Naive B cell (primary cell): Measurements from ENCODE around the gene DAGLA. TPM values are rescaled to one million over a fixed set of nuclear protein-coding genes. Genes with fewer than 3 reads are reported as not detected.
A peak's percentile ranks its signal among the peaks of the same experiment; 100 is the strongest.

Experiments used
- ATAC-seq, 2 donors: fragments of 150-1000 bp; cut with Tn5 transposase; 2 replicates each; pipeline ENCODE4 v1.10.0; 2021; ENCODE audit warnings: low read depth in 2 of 2, mild to moderate bottlenecking in 2 of 2, moderate library complexity in 2 of 2
- DNase-seq: peaks from one replicate; pipeline ENCODE4 v3.0.0; 2022
- H3K27ac Mint-ChIP-seq, 6 donors: one replicate each; pipeline ENCODE4 v1.8.0; 2020 to 2022; ENCODE audit warnings: mild to moderate bottlenecking in 6 of 6, mixed read lengths in 6 of 6, moderate library complexity in 5 of 6, inconsistent platforms in 2 of 6
- H3K27me3 Mint-ChIP-seq, 3 donors: one replicate each; pipeline ENCODE4 v1.8.0; 2021 to 2022; ENCODE audit warnings: mixed read lengths in 3 of 3, mild to moderate bottlenecking in 1 of 3
- H3K36me3 Mint-ChIP-seq, 2 donors: one replicate each; pipeline ENCODE4 v1.8.0; 2020 to 2022; ENCODE audit warnings: mixed read lengths in 2 of 2, inconsistent platforms in 1 of 2, mild to moderate bottlenecking in 1 of 2
- H3K4me1 Mint-ChIP-seq, 3 donors: one replicate each; pipeline ENCODE4 v1.8.0; 2020 to 2022; ENCODE audit warnings: mixed read lengths in 3 of 3, inconsistent platforms in 1 of 3, mild to moderate bottlenecking in 1 of 3, moderate library complexity in 1 of 3
- H3K4me3 Mint-ChIP-seq, 8 donors: one replicate each; pipeline ENCODE4 v1.8.0; 2020 to 2022; ENCODE audit warnings: mild to moderate bottlenecking in 8 of 8, mixed read lengths in 8 of 8, moderate library complexity in 8 of 8, inconsistent platforms in 2 of 8
- H3K9me3 Mint-ChIP-seq, 7 donors: one replicate each; pipeline ENCODE4 v1.8.0; 2020 to 2022; ENCODE audit warnings: mixed read lengths in 7 of 7, mild to moderate bottlenecking in 5 of 7, inconsistent platforms in 2 of 7, moderate library complexity in 1 of 7
- polyA plus RNA-seq, 6 donors: library from polyadenylated mRNA; unstranded; fragments of 300-500 nt; fragmentation: Illumina TruSeq; gene quantifications; one replicate each; pipeline ENCODE4 v1.2.3, GENCODE V29; 2021; ENCODE audit warnings: low read depth in 6 of 6

DAGLA gene
- polyA plus RNA-seq, 6 donors from 2014 or later: not detected

- H3K9me3 Mint-ChIP-seq: no peaks in the 10 kb centered on the region
- peaks cover 10 to 40% (median 32%) of the 10 kb centered on the region in 3 donors for H3K27me3 Mint-ChIP-seq
- DNase-seq: no peak
- H3K27ac Mint-ChIP-seq: no peak overlapping the region
- peaks cover 13 to 20% (median 14%) of the 10 kb centered on the region in 3 donors for H3K4me1 Mint-ChIP-seq
- H3K36me3 Mint-ChIP-seq: no peaks in the 10 kb centered on the region
- peak overlapping the region in 1 of 8 donors; percentile 74 for H3K4me3 Mint-ChIP-seq
- no peak for ATAC-seq
Observed at GRCh38 chr11:61756147-61756451, 75.9 kb downstream of the DAGLA start.

DNA sequence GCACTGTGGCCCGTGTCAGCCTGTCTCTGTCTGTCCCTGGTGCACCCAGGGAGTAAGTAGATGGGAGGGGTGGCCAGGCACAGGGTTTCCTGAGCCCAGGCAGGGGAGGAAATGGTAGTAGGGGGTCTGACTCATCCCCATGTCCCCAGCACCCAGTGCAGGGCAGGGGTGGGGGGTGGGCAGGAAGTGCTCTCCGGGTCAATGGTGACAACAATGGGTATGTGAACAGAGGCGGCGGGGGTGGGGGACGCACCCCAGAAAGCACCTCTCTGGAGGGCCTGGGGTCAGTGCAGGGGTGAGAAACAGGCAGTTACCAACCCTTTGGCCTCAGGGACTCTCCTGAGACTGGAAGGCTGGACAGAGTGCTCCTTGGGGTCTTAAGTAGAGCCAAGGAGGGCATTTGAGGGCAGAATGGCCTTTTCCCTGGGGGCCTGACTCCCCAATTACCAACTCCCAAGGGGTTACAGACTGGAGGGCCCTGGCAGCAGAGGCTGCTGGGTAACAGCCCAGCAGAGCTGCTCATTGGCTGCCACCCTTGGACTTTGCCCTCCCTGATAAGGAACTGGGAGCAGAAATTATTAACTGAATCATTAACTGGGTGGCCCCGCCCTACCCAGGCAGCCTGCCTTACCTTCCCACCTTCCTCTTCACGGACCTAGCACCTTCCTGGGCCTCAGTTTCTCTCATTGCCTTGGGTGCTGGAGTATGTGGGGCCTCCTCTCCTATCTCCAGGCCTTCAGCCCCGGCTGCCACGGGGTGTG lies 76.4 kb downstream of the DAGLA start:
- ATAC-seq (no peak), DNase-seq (no peak)
- Mint-ChIP-seq H3K36me3 (no peaks in the 10 kb centered on the region), H3K9me3 (no peaks in the 10 kb centered on the region), H3K27me3 (peaks cover 7 to 38% (median 31%) of the 10 kb centered on the region in 3 donors), H3K4me1 (peaks cover 13 to 20% (median 14%) of the 10 kb centered on the region in 3 donors), H3K27ac (no peak overlapping the region), H3K4me3 (peak overlapping the region in 2 of 8 donors; percentile 23 to 74)

- Mint-ChIP-seq H3K9me3 (no peaks in the 10 kb centered on the region), H3K27me3 (peaks cover 7 to 41% (median 33%) of the 10 kb centered on the region in 3 donors), H3K27ac (no peak overlapping the region), H3K36me3 (no peaks in the 10 kb centered on the region), H3K4me1 (peaks cover 9 to 16% (median 14%) of the 10 kb centered on the region in 3 donors), H3K4me3 (peak overlapping the region in 1 of 8 donors; percentile 23)
- DNase-seq: no peak
- no peak for ATAC-seq
Observed at GRCh38 chr11:61757213-61757862, 77.1 kb downstream of the DAGLA start.

- H3K4me3 Mint-ChIP-seq: no peak overlapping the region
- H3K27ac Mint-ChIP-seq: no peak overlapping the region
- H3K9me3 Mint-ChIP-seq: no peaks in the 10 kb centered on the region
- H3K36me3 Mint-ChIP-seq: no peaks in the 10 kb centered on the region
- no peak for DNase-seq
- peaks cover 0 to 9% (median 8%) of the 10 kb centered on the region in 3 donors for H3K4me1 Mint-ChIP-seq
- H3K27me3 Mint-ChIP-seq: peaks cover 0 to 21% (median 17%) of the 10 kb centered on the region in 3 donors
- no peak for ATAC-seq
Observed at GRCh38 chr11:61760946-61761345, 80.8 kb downstream of the DAGLA start.

DNA sequence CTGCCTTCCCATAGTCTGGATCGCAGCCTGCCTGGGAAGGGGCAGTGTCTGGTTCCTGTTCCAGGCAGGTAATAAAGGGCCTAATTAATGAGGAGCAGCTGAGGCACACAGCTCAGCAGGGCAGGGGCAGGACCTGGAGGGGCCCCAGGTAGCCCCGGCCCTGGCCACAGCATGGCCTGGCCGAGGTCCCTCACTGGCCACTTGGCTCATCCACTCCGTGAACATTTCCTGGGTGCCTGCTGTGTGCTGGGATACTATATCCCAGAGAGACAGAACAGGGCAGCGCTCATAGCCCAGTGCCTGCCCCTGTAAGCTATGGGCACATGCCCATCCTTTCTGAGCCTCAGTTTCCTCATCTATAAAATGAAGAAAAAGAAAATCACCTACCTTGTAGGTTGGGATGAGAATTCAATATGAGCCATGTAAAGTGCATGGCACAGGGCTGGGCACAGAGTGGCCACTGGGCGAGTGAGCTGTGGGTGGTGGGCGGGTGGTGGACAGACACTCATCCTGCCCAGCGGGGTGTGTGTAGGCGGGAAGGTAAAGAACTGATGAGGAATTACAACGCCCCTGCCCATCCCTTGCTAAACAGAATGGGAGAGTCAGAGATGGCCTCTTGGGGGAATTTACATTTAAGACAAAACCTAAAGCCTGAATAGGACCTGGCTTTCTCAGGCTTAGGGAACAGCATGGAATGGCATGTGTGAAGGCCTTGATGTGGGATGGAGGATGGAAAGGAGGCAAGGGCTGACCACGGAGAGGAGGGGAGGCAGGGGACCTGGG lies 81.4 kb downstream of the DAGLA start:
- H3K9me3 Mint-ChIP-seq: no peaks in the 10 kb centered on the region
- no peaks in the 10 kb centered on the region for H3K36me3 Mint-ChIP-seq
- peak overlapping the region in 2 of 6 donors; percentile 30 to 94 for H3K27ac Mint-ChIP-seq
- no peak overlapping the region for H3K4me3 Mint-ChIP-seq
- peaks cover 0 to 17% (median 16%) of the 10 kb centered on the region in 3 donors for H3K27me3 Mint-ChIP-seq
- peaks cover 0 to 7% (median 1%) of the 10 kb centered on the region in 3 donors for H3K4me1 Mint-ChIP-seq
- no peak for DNase-seq
- ATAC-seq: no peak

GRCh38 chr11:61762223-61762615 lies 82.0 kb downstream of the DAGLA start:
- ATAC-seq (no peak), DNase-seq (no peak)
- peaks cover 0 to 17% (median 15%) of the 10 kb centered on the region in 3 donors for H3K27me3 Mint-ChIP-seq
- peak overlapping the region in 1 of 6 donors; percentile 94 for H3K27ac Mint-ChIP-seq
- no peak overlapping the region for H3K4me3 Mint-ChIP-seq
- no peaks in the 10 kb centered on the region for H3K36me3 Mint-ChIP-seq
- H3K4me1 Mint-ChIP-seq: peaks cover 0 to under 1% (median 0%) of the 10 kb centered on the region in 3 donors
- H3K9me3 Mint-ChIP-seq: no peaks in the 10 kb centered on the region

GRCh38 chr11:61762798-61763197 lies 82.6 kb downstream of the DAGLA start:
- H3K9me3 Mint-ChIP-seq: no peaks in the 10 kb centered on the region
- H3K4me3 Mint-ChIP-seq: no peak overlapping the region
- H3K36me3 Mint-ChIP-seq: no peaks in the 10 kb centered on the region
- no peaks in the 10 kb centered on the region for H3K4me1 Mint-ChIP-seq
- DNase-seq (no peak), ATAC-seq (no peak)
- H3K27me3 Mint-ChIP-seq: peaks cover 0 to 17% (median 15%) of the 10 kb centered on the region in 3 donors
- H3K27ac Mint-ChIP-seq: no peak overlapping the region

DNA sequence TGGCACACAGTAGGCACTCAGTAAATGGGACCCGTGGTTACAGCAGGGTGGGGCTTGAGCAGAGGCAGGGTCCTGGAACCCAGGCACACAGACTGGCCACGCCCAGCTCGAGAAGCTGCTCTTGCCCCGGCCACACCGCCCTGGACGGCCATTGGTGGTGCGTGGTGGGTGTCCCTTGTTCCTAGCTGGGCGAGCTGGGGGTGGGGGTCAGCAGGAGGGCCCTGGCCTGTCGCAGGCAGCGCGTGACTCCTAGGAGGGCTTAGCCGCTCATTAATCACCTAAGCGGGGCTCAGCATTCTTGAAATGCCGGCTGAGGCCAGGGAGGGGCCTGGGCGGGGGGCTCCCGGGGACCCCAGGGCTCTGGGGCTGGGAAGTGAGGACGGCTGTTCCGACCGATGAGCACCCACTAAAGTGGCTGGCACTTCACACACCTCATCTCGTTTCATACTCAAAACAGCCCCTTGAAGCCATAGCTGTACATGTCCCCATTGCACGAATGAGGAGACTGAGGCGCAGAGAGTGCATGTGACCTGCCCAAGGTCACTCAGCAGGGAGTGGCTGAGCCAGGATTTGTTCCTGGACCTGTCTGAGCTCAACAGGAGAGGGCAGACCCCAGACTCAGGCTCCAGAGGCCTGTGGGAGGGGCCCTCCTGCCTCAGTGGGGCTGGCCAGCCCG lies 83.9 kb downstream of the DAGLA start:
- Mint-ChIP-seq H3K27ac (no peak overlapping the region), H3K4me1 (no peaks in the 10 kb centered on the region), H3K27me3 (peaks cover 0 to 17% (median 15%) of the 10 kb centered on the region in 3 donors), H3K4me3 (no peak overlapping the region), H3K9me3 (no peaks in the 10 kb centered on the region), H3K36me3 (no peaks in the 10 kb centered on the region)
- ATAC-seq: no peak
- no peak for DNase-seq

- H3K9me3 Mint-ChIP-seq: no peaks in the 10 kb centered on the region
- H3K4me1 Mint-ChIP-seq: no peaks in the 10 kb centered on the region
- ATAC-seq (no peak), DNase-seq (no peak)
- H3K27me3 Mint-ChIP-seq: peaks cover 0 to 17% (median 15%) of the 10 kb centered on the region in 3 donors
- H3K36me3 Mint-ChIP-seq: no peaks in the 10 kb centered on the region
- H3K4me3 Mint-ChIP-seq: no peak overlapping the region
- no peak overlapping the region for H3K27ac Mint-ChIP-seq
Observed at GRCh38 chr11:61764606-61765260, 84.5 kb downstream of the DAGLA start.

DNA sequence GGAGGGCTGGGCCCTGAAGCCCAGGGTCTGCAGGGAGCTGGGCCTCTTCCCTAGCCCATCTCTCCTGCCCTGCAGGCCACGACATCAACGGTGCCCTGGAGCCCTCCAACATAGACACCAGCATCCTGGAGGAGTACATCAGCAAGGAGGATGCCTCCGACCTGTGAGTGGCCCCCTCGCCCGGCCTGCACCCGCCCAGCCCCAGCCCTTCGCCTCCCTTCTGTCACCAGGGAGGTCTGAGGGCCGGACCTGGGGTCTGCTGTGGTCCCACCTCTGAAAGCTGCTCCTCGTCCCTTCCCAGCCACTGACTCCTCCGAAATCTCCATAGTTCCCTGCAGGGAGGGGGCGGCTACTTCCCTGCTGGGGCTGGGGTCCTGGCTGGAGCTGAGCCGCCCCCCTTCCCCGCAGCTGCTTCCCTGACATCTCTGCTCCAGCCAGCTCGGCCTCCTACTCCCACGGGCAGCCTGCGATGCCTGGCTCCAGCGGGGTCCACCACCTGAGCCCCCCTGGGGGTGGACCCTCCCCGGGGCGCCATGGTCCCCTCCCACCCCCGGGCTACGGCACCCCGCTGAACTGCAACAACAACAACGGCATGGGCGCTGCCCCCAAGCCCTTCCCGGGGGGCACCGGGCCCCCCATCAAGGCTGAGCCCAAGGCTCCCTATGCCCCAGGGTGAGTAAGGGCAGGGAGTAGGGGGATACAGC lies 85.5 kb downstream of the DAGLA start:
- Mint-ChIP-seq H3K9me3 (no peaks in the 10 kb centered on the region), H3K36me3 (no peaks in the 10 kb centered on the region), H3K27me3 (peaks cover 0 to 10% (median 10%) of the 10 kb centered on the region in 3 donors), H3K4me1 (no peaks in the 10 kb centered on the region), H3K4me3 (no peak overlapping the region), H3K27ac (no peak overlapping the region)
- ATAC-seq (no peak), DNase-seq (no peak)

DNA sequence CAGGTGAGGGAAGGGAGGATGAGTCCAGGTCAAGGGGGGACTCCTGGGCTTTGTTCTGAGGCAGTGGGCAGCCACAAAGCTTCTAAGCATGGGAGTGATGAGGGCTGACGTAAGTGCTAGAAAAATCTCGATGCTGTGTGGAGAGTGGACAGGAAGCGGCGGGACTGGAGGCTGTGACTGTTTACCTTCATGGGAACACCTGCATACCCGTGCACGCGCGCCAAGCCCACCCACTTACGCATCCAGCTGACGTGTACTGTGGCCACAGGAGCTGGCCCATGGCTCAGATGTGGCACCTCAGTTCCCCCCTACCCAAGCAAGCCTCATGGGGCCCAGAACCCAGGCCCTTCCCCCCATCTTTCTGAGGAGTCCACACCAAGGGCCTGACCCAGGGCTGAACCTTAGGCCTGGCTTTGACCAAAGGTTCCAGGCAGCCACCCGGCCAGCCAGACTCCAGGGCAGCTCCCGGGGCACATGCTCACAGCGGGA lies 86.2 kb downstream of the DAGLA start:
- H3K36me3 Mint-ChIP-seq: no peaks in the 10 kb centered on the region
- H3K9me3 Mint-ChIP-seq: no peaks in the 10 kb centered on the region
- H3K27ac Mint-ChIP-seq: peak overlapping the region in 2 of 6 donors; percentile 76 to 82
- no peak overlapping the region for H3K4me3 Mint-ChIP-seq
- ATAC-seq (no peak), DNase-seq (no peak)
- peaks cover 0 to 10% (median 9%) of the 10 kb centered on the region in 3 donors for H3K27me3 Mint-ChIP-seq
- no peaks in the 10 kb centered on the region for H3K4me1 Mint-ChIP-seq

DNA sequence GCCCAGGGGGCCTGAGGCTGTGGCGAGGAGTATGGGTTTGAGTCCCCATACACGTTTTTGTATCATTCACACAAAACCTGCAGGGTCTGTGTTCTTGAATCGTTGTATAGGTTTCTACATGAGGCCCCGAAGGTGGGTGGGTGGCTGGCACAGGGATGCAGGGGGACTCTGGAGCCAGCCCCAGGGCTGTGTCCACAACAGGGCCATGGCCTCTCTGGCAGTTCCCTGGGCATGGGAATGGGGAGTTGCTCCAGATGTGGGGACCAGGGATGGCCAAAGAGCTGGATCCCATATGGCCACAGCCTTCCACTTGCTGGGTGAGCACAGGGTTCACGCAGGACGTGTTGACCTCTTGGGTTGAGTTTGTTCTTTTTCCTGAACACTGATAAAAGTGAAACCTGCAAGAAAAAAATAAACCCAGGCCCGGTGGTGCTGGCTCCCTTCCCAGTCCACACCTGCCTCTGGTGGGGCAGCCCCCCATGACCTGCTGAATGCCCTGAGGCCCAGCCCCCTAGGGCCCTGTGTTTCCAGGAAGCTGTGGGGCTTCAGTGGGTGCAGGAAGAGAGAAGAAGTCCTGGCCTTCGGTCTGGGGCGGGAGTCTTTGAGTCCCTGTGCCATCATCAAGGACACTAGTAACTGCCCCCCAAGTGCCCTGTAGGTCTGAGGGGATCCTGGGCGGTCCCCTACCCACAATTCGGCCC lies 88.3 kb downstream of the DAGLA start:
- H3K9me3 Mint-ChIP-seq: no peaks in the 10 kb centered on the region
- no peaks in the 10 kb centered on the region for H3K4me1 Mint-ChIP-seq
- no peaks in the 10 kb centered on the region for H3K36me3 Mint-ChIP-seq
- H3K27me3 Mint-ChIP-seq: no peaks in the 10 kb centered on the region
- ATAC-seq: no peak
- no peak overlapping the region for H3K27ac Mint-ChIP-seq
- H3K4me3 Mint-ChIP-seq: no peak overlapping the region
- DNase-seq: no peak
